ENCODE measurements around the gene BPIFA2.
A peak's percentile ranks its signal among the peaks of the same experiment; 100 is the strongest.

DNA sequence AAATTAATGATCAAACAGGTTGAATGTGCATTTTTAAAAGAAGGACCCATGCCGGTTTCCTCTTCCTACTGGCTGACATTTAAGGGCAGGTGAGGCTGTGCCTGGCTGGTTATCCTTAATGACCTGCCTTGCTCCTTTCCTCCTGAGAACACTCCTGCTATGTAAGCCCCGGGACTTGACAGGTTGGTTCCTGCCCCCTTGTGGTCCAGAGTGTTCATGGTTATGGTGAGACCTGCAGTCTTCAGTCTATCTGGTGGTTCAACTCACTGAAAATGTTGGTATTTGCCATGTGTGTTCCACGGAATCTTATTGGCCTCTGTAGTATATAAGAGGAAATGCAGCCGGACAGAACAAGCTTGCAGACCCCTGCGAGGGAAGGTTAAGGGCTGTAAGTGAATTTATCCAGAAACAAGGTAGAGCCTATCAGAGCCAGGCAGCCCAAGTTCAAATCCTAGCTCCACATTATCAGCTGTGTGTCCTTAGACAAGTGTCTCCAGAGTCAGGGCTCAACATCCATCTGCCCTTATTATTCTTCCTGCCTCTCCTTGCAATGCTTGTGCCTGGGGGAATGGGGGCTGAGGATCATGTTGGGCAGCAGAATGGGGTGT, 44.0 kb downstream of the BPIFA2 start:
- TF ChIP-seq, protein P1, sequence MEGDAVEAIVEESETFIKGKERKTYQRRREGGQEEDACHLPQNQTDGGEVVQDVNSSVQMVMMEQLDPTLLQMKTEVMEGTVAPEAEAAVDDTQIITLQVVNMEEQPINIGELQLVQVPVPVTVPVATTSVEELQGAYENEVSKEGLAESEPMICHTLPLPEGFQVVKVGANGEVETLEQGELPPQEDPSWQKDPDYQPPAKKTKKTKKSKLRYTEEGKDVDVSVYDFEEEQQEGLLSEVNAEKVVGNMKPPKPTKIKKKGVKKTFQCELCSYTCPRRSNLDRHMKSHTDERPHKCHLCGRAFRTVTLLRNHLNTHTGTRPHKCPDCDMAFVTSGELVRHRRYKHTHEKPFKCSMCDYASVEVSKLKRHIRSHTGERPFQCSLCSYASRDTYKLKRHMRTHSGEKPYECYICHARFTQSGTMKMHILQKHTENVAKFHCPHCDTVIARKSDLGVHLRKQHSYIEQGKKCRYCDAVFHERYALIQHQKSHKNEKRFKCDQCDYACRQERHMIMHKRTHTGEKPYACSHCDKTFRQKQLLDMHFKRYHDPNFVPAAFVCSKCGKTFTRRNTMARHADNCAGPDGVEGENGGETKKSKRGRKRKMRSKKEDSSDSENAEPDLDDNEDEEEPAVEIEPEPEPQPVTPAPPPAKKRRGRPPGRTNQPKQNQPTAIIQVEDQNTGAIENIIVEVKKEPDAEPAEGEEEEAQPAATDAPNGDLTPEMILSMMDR (IDR thresholded peaks at IDR 0.05): peak in 5 of 6 experiments; percentile 11 to 68 (median 50)
- TF ChIP-seq POLR2AphosphoS5 (IDR thresholded peaks at IDR 0.05) (no peak), POLR2A (IDR thresholded peaks at IDR 0.05) (no peak)

Data from upper lobe of left lung (tissue), 4 donors.